DMS114 treated with DMSO at 0.1 percent for 48 hours (cell line): Measurements from ENCODE around the gene RPL35A.

Experiments used
- DNase-seq: peaks from one replicate; lab custom pipeline; 2025; ENCODE audit not compliant: unreplicated experiment; lab: John Stamatoyannopoulos, UW

Gene RPL35A

GRCh38 chr3:197996855-197997254 lies 46.9 kb downstream of the RPL35A start:
- no peak for DNase-seq

- DNase-seq = no peak
Measured at GRCh38 chr3:197997936-197998335, 47.9 kb downstream of the RPL35A start.
